T-helper 22 cell (primary cell): Measurements from ENCODE around the gene KIAA1671.

Source experiments
- DNase-seq: peaks from one replicate; pipeline ENCODE4 v3.0.0-alpha.2; 2020; ENCODE audit warnings: low read depth

The KIAA1671 gene

DNA sequence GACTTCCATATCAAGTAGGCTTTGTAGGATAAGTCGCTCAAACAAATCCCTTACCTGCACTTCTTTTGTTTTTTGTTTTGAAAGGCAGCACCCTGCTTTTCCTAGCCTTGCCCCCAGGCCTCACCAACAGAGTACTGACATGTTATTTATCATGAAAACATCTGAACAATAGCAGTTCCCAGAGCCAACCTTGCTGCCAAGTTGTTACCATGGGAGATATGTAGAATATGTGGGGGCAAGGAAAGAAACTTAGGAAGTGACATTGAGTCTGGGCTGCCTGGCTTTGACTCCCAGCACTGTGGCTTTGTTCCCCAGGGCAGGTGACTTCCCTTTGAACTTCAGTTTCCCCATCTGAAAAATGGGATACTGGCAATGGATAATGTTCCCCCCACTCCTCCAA, 193.8 kb downstream of the KIAA1671 start:
- DNase-seq: no peak

DNA sequence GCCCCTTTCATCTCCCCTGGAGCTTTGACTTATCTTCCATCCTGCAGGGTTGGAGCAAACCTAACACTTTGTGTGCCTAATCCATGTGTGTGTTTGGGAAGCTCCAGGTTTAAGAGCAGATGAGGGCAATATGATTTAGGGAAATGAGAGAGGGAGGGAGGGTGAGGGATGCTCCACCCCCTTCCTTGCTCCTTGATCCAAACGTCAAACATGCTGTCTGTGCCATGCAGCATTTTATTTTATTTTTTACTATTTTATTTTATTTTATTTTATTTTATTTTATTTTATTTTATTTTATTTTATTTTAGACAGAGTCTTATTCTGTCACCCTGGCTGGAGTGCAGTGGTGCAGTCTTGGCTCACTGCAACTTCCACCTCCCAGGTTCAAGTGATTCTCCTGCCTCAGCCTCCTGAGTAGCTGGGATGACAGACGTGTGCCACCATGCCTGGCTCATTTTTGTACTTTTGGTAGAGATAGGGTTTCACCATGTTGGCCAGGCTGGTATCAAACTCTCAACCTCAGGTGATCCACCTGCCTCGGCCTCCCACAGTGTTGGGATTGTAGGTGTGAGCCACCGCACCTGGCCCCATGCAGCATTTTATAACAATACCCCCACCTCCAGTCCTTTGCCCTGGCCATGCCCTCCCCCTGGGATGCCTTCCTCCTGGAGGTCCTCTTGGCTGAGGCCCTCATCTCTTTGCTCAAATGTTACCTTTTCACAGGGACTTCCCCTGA, 194.6 kb downstream of the KIAA1671 start:
- no peak for DNase-seq

DNA sequence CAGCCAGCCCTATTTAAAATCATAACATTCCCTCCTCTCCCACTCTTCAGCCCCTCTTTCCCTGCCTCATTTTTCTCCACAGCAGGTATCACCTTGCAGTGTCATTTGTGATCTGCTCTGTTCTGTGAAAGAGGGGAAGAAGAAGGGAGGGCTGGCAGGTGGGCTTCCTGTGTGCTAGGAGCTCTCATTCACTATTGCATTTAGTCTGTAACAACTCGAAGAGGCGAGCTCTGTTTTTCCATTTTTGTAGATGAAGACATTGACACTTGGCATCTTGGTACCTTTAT, 195.1 kb downstream of the KIAA1671 start:
- DNase-seq: no peak

DNA sequence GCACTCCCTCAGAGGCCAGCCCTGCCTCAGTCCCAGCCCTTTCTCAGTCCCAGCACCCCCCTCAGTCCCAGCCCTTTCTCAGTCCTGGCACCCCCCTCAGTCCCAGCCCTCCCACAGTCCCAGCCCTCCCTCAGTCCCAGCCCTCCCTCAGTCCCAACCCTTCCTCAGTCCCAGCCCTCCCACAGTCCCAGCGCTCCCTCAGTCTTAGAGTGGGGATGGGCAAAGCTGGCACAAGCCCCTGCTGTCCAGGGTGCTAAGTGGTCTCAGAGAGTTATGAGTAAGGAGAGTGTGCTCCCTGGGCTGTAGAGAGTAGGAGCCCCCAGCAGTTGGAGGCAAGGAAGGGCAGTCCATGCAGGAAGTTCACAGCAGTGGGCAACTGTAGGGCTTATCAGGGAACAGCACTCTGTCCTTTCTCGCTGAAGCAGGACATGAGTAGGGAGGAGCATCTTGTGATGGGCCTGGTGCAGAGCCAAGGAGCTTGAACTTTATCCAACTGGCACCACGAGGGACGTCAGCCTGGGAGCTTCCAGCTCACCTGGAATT, 195.7 kb downstream of the KIAA1671 start:
- no peak for DNase-seq

DNA sequence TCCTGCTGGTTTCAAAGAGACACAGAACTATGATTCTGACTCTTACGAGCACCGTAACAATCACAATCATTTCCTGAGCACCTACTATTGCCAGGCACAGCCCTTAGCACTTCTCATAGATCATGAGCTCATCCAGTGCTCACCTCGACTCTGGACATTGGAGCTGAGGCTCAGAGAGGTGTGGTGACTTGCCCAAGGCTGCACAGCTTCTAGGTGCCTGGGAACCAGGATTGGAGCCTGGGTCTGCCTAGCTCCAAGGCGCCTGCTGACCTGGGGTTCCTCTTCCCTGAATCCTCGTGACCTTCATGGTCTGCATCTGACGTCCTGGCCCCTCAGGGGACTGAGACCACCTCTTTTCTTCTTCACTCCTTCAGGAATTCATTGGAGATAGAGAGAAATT, 196.5 kb downstream of the KIAA1671 start:
- no peak for DNase-seq

DNA sequence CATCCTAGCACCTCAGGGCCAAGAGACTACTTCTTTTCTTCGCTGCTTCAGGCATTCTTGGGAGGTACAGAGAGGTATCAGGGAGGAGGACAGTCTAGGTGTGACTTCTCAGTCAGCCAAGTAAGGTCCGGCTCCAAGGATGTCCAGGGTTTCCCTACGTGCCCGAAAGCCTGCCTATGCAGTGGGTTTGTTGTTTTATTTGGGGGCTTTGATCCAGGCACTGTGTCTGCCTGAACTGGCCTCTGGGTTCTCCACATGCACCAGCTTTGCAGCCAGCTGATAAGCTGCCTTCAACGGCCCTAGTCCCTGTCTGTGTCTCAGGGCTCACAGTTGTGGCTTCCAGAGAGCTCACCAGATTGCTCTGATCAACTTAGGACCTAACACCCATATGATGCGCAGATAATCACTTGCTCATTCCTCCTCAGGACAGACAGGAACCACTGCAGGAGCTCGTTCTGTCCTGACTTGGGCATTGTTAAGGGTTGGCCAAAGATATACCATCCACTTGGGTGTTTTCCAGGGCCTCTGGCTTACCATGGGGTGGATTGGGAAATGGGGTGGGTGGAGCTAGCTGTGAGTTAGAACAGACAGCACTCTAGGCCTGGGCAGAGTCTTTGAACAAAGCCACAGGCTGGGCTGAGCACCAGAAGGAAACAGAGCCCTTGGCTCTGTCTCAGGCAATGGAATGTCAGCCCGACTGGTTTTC, 201.6 kb downstream of the KIAA1671 start:
- no peak for DNase-seq

DNA sequence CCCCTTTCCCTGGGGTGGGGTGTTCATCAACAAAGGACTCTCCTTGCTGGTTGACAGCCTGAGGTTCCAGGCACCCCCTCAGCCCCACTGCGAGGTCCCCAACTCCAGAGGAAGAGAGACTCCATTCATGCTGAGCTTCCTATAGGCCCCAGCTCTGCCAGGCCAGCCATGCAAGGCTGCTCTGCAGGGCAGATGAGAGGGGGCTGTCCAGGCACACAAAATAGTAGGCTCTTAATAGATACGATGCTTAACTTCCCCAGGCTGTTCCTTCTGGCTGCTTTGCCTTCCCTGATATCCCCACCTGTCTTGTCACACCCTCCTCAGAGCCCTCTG, 202.1 kb downstream of the KIAA1671 start:
- no peak for DNase-seq

DNA sequence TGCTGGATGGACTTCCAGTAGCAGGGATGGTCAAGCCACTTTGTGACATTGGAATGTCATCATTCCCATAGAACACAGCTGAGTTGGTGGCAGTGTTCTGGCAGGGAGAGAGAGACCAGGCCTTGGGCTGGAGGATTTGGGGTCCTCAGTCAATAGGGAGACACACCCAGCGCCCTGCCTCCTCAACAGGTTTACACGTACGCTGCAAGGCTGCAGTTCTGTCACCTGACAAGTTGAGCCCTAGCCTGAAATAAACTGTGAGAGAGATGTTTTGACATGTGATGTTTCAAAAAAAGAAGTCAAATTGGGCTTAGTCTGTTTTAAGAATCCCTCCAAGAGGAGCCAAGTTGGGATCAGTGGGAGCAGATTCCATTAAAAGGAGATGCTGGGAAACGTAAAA, 204.2 kb downstream of the KIAA1671 start:
- no peak for DNase-seq

DNA sequence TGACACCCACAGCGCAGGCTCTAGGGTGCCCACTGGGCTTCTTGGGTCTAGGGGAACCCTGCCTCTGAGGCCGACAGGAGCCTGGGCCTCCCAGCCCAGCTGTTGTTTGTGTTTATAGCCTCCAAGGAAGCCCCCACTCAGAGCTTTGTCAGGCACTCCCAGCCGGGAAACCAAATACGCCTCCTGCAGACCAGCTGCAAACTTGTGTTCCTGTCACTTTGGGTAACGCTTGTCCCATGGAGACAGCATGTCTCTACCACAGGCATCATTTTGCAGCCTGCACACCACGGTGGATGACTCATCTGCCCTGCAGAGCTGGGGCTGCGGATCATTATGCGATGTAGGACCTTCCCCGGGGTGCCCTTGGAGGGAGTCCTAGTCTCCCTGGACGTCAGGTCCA, 206.5 kb downstream of the KIAA1671 start:
- no peak for DNase-seq

DNA sequence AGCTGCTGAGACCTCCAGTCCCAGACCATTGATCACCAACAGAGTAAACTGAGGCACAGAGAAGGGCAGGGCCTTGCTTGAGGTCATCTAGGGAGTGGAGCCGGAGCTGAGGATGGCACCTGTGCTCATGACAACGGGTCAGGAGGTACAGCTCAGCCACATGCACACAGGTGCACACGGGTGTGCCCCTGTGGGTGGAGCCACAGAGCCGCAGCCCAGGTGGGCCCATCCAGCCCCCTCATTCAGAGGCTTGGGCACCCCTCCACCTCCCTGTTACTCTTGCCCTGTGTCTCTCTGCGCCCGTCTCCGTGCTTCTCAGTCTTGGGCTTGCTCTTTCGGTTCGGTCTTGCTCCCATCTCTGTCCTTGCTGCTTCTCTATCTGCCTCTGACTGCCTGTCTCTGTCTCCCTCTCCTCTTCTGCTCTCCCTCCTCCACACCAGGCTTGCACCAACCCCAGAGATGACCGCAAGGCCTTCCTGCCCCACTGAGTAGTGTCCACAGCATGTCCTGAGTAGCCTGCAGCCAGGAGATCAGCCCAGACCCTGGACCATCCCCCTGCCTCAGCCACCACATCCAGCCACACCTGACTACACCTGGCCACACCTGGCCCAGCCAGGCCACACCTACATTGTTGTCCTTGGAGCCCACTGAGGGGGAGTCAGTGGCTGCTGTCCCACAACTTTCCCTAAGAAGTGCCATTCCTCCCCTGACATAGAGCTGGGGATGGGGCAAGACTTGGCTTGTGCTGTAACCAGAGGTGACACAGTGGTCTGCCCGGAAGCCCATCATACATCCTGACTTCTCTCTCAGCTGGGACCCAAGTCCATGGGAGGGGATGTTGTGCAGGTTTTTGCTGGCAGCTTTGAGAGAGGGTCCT, 207.8 kb downstream of the KIAA1671 start:
- no peak for DNase-seq

DNA sequence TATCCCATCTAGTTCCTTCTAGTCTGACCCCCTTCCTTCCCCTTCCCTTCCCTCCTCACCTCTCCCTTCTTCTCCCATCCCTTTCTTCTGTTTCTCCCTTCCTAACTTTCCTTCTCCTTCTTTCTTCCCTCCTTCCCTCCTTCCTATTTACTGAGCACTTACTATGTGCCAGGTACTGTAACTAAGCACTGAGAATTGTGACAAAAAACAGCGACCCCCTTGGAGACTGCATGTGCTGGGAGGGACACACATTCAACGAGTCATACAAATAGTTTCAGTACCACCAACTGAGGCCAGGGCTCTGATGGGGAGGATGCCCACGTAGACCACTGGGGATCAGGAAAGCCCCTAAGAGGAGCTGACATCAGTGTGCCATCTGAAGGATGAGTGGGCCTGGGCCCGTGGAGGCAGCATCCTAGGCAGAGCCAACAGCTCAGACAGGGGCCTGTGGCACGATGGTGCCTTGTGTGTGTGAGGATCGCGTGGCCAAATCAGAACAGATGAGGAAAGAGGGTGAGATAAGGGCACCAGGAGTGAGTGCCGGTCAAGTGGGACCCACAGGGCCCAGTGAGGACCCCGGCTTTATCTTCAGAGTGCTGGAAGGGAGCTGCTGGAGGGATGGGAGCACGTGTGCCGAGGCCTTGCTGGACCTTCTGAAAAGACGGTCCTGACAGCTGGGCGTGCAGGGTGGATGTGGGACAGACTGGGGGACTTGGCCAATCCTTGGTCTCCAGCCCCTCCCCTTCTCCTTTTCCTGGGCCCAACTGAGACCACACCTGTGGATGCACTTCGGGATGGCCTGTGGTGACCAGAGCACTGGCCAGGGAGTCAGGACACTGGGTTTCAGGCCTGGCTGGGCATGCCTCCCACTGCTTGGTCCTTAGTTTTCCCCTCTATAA, 208.8 kb downstream of the KIAA1671 start:
- DNase-seq: no peak

DNA sequence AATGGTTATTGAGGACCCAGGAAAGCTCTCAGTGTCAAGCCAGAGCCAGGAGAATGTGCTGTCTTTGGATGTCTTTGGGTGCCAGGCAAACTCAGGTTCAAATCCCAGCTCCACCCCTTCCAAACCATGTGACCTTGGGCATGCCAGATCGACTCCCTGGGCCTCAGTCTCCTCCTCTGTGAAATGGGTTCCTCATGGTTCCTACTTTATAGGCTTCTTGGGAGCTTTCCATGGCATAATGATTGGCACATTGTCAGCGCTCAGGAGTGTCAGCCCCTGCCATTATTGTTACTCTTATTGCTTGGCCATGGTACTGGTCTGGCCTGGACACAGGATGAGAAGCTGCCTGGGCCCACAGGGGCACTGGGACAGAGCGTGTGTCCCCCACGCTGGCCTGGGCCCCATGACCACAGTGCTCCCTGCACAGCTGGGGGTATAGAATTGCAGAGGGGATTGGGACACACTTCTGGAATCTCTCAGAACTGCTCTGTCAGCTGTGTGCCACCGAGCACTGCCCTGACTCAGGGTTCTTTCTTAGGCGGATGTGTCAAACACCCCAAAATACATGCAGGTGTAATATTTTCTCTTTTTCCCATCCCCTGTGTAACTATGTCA, 209.5 kb downstream of the KIAA1671 start:
- DNase-seq: no peak

DNA sequence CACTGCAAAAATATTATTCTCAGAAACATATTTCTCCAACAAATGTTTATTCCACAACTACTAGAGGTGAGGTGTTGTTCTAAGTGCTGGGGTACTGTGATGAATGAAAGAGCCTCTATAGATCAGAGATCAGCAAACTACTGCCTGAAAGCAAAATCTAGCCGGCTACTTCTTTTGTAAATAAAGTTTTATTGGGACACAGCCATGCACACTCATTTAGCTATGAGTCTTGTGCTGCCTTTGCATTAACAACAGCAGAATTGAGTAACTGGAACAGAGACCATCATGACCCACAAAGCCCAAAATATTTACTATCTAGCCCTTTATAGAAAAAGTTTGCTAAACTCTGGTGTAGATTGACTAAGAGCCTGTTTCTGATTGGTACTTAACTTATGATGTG, 210.0 kb downstream of the KIAA1671 start:
- no peak for DNase-seq

DNA sequence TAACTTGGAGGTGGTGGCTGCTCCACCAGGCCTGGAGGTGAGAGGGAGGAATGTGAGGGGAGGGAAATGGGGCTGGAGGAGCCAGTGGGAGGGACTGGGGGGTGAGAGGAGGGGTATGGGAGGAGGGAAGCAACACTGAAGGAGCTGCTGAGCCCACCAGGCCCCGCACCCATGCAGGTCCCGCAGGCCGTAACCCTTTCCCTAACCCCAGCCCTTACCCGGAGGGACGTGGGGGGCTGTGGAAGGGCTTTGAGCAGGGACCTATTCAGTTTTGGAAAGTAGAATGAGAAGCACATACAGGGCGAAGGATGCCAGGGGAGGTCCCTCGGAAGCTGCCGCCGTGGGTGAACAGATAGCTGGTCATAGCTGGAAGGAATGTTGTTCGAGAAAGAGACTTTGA, 213.3 kb downstream of the KIAA1671 start:
- DNase-seq: no peak

DNA sequence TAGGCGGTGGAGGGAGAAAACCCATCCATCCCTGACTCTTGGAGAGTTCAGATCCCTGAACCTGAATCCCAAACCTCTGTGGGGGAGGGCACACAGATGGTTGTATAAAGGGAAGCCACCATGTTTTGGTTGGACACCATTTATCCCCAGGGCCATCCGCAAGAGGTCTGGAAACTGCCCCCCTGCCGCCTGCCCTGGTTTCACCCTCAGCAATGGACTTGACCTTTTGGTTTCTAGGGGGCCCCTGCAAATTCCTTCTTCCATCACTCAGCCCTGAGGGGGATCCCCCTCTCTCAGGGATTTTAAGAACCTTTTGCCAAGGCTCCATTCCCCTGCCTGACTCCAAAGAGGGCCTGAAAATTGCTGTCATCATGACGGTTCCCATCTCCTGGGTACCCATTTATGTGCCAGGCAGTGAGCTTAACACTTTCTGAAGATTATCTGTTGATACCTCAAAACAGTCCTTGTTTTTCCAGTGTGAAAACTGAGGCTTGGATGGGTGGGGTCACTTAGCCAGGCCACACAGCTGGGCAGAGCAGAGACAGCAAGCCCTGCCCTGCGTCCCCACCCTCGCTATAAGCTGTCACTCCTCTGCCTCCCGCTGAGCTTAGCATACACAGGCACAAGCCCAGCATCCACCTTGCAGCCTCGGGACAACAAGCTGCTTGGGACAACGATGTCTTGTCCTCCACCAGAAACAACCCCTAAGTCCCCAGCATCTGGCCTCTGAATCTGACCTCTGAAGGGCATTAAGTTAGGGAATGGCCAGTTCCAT, 213.9 kb downstream of the KIAA1671 start:
- DNase-seq: no peak

DNA sequence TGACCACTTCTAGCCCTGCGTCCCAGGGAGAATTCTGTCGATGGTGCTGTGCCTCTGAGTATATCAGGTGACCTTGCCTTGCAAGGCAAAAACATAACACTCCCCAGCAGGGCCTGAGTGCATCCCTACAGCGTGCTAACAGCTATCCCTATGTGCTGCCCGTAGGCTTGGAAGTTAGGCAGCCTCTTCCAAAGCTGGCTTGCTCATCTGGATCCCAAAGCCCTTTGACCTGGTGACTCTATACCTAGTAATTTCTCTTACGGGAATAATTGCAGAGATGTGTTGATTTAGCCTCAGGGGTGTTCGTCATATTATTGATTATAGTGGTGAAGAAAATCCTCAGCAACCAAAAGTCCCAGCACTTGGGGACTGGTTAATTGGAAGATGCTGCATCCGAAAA, 214.6 kb downstream of the KIAA1671 start:
- no peak for DNase-seq

DNA sequence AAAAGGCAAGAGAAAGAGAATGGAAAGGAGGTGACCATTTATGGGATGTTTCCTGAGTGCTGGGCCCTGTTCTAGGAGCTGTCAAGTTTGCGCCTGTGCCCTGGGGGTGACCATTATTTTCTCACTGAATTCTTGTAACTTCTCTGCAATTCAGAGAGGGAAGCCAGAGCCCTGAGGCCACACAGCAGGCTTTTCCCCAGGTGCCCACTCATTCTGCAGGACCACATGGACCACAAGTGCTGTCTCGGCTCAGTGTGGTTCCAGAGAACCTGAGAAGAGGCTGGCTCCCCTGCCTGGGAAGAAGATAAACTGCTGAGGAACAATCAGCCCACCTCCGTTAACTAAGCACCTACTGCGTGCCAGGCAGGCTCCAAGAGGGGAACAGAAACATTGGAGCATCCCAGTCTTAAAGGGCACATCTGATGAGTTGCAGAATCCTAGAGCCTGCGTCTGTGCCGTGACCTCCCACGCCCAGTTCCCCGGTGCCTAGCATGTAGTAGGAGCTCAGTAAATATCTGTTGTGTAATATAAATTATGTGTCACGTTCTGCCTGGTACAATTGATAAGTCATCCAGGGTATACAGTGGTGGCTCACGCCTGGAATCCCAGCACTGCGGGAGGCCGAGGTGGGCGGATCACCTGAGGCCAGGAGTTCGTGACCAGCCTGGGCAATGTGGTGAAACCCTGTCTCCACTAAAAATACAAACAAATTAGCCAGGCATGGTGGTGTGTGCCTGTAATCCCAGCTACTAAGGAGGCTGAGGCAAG, 215.5 kb downstream of the KIAA1671 start:
- DNase-seq: no peak

DNA sequence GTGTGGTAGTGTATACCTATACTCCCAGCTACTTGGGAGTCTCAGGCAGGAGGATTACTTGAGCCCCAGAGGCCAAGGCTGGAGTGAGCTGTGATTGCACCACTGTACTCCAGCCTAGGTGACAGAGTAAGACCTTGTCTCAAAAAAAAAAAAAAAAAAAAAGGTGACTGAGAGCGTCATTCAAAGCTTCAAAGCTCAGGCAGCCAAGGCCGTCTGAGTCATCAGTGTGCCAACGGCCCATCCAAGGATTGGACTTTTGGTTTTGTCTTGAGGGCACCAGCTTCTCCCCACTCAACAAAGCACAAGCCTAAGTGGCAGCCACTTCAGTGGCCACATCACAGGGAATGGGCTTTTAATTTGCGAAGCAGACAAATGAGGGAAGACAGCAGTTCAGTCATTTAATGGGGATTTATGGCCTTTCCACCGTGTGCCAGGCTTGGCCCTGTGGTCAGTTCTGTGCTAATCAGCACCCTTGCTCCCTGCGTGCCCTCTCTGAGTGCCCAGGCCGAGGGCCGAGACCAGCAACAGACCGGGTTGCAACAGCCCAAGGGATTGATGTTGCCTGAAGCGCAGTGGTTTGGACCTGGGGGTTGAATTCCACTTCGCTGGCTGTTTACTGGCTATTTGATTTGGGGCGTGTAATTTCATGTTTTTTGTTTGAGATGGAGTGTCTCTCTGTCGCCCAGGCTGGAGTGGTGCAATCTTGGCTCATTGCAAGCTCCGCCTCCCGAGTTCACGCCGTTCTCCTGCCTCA, 216.9 kb downstream of the KIAA1671 start:
- DNase-seq: no peak

DNA sequence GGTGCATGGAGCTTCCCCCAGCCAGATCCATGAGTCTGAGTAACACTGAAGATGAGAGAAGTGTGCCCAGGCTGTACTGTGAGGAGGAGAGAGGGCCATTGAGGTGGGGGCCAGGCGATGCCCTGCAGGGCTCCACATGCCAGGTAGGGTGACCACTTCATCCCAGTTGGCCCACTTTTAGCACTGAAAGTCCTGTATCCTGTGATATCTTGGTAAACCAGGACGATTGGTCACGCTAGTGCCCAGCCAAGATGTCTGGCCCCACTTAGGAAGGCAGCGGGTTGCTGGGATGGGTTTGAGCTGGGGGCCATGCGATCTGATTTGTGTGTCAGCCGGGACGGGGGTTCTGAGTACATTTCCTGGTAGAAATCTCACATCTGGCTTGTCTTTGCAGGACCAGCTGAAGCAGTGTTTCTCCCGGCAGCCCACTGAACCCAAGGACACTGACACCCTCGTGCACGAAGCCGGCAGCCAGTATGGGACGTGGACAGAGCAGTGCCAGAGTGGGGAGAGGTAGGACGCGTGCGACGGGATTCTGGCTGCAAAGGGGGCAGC, 218.0 kb downstream of the KIAA1671 start:
- DNase-seq: no peak
